HG02763 (cell line): ENCODE data around the gene CLBA1.
"Not testable (repeated sequence)": the region's sequence is repeated elsewhere in the genome, so short reads cannot be mapped to it uniquely, and the experiment has no call there.

ENCODE experiments used
- ATAC-seq: cut with Tn5 transposase; IDR thresholded peaks from one replicate; pipeline ENCODE4 v1.9.1; 2021; ENCODE audit warnings: mild to moderate bottlenecking, moderate library complexity; ENCODE audit not compliant: unreplicated experiment

The CLBA1 gene

GRCh38 chr14:104947881-104948735, 37.5 kb upstream of the CLBA1 start:
- ATAC-seq, result not testable (repeated sequence)

- no peak for ATAC-seq
These were observed 36.9 kb upstream of the CLBA1 start for GRCh38 chr14:104948736-104949031.

- ATAC-seq, result not testable (repeated sequence)
These were observed 36.1 kb upstream of the CLBA1 start for GRCh38 chr14:104949406-104949955.

- ATAC-seq, result no peak
These were observed 35.6 kb upstream of the CLBA1 start for GRCh38 chr14:104950021-104950420.

GRCh38 chr14:104950701-104951100, 34.9 kb upstream of the CLBA1 start:
- not testable (repeated sequence) for ATAC-seq

- ATAC-seq, result not testable (repeated sequence)
These were observed 33.5 kb upstream of the CLBA1 start for GRCh38 chr14:104951863-104952657.

GRCh38 chr14:104953097-104953496, 32.5 kb upstream of the CLBA1 start:
- ATAC-seq, result no peak

GRCh38 chr14:104953896-104954656, 31.5 kb upstream of the CLBA1 start:
- no peak for ATAC-seq

GRCh38 chr14:104954746-104955395, 30.7 kb upstream of the CLBA1 start:
- no peak for ATAC-seq

GRCh38 chr14:104955396-104955770, 30.2 kb upstream of the CLBA1 start:
- no peak for ATAC-seq

GRCh38 chr14:104956290-104956890, 29.2 kb upstream of the CLBA1 start:
- no peak for ATAC-seq

- no peak for ATAC-seq
These were observed 28.2 kb upstream of the CLBA1 start for GRCh38 chr14:104957146-104958113.

- no peak for ATAC-seq
These were observed 21.0 kb upstream of the CLBA1 start for GRCh38 chr14:104964546-104964945.

GRCh38 chr14:104965561-104966231, 19.9 kb upstream of the CLBA1 start:
- no peak for ATAC-seq

GRCh38 chr14:104966261-104966865, 19.2 kb upstream of the CLBA1 start:
- ATAC-seq, result no peak

GRCh38 chr14:104966981-104967385, 18.6 kb upstream of the CLBA1 start:
- ATAC-seq, result no peak

GRCh38 chr14:104967386-104968152, 18.0 kb upstream of the CLBA1 start:
- no peak for ATAC-seq
